Measurements from ENCODE around the gene TBC1D1. TPM values are rescaled to one million over a fixed set of nuclear protein-coding genes. Genes with fewer than 3 reads are reported as not detected.

The TBC1D1 gene
- total and polyA plus RNA-seq, 2 experiments from 2014 or later = 53.9 to 151 TPM

DNA sequence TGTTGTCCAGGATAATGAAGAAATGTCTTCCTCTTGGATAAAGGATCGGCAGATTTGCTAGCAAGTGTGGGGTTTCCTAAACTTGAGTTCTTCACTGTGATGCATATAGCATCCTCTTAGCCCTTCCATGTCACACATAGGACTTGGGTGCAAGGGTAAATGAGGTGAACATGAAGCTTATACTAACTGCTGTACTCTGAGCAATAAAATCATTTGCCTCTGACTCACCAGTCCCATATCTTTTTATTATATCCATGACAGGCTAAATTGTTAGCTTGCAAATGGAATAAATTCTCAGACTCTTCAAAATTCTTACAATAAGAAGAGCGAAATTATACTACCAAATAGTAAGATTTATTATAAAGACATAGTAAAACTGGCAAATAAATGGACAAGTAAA is 14.7 kb upstream of the TBC1D1 start:
- Histone ChIP-seq H4K20me1 (replicated peaks; ENCODE audit: insufficient read depth) (no peaks in the 10 kb centered on the region), H3K4me1 (ENCODE audit: insufficient read depth) (no peaks in the 10 kb centered on the region), H3F3A (replicated peaks; ENCODE audit: low read depth) (no peaks in the 10 kb centered on the region), H3K4me3 (no peak overlapping the region), H3K36me3 (ENCODE audit: insufficient read depth) (no peaks in the 10 kb centered on the region), H3K27me3 (ENCODE audit: insufficient read depth) (no peaks in the 10 kb centered on the region), H3K4me2 (no peak overlapping the region), H3K79me2 (replicated peaks; ENCODE audit: insufficient read depth) (no peaks in the 10 kb centered on the region), H3K9me2 (ENCODE audit: insufficient read depth) (no peaks in the 10 kb centered on the region), H3K27ac (ENCODE audit: low read depth) (no peak overlapping the region), H2AFZ (no peak overlapping the region)
- no peaks in the 10 kb centered on the region for H3K9me3 Mint-ChIP-seq
- no peak overlapping the region for H3K4me3 Mint-ChIP-seq
- ATAC-seq = no peak
- no peaks in the 10 kb centered on the region for H3K27me3 Mint-ChIP-seq (ENCODE audit: insufficient read depth, low read depth, poor library complexity)
- no peak for TF ChIP-seq CREB1 (CRISPR knock-in tag; IDR thresholded peaks at IDR 0.05; ENCODE audit: low read depth)
- TF ChIP-seq ZNF331 (CRISPR knock-in tag; IDR thresholded peaks at IDR 0.05; ENCODE audit: low read depth) = no peak
- no peak for TF ChIP-seq STAT1 (IDR thresholded peaks at IDR 0.05; ENCODE audit: unreplicated experiment)
- no peak for TF ChIP-seq JUNB (IDR thresholded peaks at IDR 0.05; ENCODE audit: unreplicated experiment)
- no peak for TF ChIP-seq NANOG (IDR thresholded peaks at IDR 0.05; ENCODE audit: borderline replicate concordance)
- TF ChIP-seq EZH2phosphoT487 (IDR thresholded peaks at IDR 0.05; ENCODE audit: unreplicated experiment) = no peak
- TF ChIP-seq, protein P1, sequence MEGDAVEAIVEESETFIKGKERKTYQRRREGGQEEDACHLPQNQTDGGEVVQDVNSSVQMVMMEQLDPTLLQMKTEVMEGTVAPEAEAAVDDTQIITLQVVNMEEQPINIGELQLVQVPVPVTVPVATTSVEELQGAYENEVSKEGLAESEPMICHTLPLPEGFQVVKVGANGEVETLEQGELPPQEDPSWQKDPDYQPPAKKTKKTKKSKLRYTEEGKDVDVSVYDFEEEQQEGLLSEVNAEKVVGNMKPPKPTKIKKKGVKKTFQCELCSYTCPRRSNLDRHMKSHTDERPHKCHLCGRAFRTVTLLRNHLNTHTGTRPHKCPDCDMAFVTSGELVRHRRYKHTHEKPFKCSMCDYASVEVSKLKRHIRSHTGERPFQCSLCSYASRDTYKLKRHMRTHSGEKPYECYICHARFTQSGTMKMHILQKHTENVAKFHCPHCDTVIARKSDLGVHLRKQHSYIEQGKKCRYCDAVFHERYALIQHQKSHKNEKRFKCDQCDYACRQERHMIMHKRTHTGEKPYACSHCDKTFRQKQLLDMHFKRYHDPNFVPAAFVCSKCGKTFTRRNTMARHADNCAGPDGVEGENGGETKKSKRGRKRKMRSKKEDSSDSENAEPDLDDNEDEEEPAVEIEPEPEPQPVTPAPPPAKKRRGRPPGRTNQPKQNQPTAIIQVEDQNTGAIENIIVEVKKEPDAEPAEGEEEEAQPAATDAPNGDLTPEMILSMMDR (conservative IDR thresholded peaks at IDR 0.05; ENCODE audit: low read depth in 2 of 2) = no peak
- TF ChIP-seq, protein P2, sequence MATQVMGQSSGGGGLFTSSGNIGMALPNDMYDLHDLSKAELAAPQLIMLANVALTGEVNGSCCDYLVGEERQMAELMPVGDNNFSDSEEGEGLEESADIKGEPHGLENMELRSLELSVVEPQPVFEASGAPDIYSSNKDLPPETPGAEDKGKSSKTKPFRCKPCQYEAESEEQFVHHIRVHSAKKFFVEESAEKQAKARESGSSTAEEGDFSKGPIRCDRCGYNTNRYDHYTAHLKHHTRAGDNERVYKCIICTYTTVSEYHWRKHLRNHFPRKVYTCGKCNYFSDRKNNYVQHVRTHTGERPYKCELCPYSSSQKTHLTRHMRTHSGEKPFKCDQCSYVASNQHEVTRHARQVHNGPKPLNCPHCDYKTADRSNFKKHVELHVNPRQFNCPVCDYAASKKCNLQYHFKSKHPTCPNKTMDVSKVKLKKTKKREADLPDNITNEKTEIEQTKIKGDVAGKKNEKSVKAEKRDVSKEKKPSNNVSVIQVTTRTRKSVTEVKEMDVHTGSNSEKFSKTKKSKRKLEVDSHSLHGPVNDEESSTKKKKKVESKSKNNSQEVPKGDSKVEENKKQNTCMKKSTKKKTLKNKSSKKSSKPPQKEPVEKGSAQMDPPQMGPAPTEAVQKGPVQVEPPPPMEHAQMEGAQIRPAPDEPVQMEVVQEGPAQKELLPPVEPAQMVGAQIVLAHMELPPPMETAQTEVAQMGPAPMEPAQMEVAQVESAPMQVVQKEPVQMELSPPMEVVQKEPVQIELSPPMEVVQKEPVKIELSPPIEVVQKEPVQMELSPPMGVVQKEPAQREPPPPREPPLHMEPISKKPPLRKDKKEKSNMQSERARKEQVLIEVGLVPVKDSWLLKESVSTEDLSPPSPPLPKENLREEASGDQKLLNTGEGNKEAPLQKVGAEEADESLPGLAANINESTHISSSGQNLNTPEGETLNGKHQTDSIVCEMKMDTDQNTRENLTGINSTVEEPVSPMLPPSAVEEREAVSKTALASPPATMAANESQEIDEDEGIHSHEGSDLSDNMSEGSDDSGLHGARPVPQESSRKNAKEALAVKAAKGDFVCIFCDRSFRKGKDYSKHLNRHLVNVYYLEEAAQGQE (IDR thresholded peaks at IDR 0.05; ENCODE audit: unreplicated experiment) = no peak
- no peak for TF ChIP-seq EZH2 (IDR thresholded peaks at IDR 0.05; ENCODE audit: low read depth, unreplicated experiment)
- TF ChIP-seq, protein P3, sequence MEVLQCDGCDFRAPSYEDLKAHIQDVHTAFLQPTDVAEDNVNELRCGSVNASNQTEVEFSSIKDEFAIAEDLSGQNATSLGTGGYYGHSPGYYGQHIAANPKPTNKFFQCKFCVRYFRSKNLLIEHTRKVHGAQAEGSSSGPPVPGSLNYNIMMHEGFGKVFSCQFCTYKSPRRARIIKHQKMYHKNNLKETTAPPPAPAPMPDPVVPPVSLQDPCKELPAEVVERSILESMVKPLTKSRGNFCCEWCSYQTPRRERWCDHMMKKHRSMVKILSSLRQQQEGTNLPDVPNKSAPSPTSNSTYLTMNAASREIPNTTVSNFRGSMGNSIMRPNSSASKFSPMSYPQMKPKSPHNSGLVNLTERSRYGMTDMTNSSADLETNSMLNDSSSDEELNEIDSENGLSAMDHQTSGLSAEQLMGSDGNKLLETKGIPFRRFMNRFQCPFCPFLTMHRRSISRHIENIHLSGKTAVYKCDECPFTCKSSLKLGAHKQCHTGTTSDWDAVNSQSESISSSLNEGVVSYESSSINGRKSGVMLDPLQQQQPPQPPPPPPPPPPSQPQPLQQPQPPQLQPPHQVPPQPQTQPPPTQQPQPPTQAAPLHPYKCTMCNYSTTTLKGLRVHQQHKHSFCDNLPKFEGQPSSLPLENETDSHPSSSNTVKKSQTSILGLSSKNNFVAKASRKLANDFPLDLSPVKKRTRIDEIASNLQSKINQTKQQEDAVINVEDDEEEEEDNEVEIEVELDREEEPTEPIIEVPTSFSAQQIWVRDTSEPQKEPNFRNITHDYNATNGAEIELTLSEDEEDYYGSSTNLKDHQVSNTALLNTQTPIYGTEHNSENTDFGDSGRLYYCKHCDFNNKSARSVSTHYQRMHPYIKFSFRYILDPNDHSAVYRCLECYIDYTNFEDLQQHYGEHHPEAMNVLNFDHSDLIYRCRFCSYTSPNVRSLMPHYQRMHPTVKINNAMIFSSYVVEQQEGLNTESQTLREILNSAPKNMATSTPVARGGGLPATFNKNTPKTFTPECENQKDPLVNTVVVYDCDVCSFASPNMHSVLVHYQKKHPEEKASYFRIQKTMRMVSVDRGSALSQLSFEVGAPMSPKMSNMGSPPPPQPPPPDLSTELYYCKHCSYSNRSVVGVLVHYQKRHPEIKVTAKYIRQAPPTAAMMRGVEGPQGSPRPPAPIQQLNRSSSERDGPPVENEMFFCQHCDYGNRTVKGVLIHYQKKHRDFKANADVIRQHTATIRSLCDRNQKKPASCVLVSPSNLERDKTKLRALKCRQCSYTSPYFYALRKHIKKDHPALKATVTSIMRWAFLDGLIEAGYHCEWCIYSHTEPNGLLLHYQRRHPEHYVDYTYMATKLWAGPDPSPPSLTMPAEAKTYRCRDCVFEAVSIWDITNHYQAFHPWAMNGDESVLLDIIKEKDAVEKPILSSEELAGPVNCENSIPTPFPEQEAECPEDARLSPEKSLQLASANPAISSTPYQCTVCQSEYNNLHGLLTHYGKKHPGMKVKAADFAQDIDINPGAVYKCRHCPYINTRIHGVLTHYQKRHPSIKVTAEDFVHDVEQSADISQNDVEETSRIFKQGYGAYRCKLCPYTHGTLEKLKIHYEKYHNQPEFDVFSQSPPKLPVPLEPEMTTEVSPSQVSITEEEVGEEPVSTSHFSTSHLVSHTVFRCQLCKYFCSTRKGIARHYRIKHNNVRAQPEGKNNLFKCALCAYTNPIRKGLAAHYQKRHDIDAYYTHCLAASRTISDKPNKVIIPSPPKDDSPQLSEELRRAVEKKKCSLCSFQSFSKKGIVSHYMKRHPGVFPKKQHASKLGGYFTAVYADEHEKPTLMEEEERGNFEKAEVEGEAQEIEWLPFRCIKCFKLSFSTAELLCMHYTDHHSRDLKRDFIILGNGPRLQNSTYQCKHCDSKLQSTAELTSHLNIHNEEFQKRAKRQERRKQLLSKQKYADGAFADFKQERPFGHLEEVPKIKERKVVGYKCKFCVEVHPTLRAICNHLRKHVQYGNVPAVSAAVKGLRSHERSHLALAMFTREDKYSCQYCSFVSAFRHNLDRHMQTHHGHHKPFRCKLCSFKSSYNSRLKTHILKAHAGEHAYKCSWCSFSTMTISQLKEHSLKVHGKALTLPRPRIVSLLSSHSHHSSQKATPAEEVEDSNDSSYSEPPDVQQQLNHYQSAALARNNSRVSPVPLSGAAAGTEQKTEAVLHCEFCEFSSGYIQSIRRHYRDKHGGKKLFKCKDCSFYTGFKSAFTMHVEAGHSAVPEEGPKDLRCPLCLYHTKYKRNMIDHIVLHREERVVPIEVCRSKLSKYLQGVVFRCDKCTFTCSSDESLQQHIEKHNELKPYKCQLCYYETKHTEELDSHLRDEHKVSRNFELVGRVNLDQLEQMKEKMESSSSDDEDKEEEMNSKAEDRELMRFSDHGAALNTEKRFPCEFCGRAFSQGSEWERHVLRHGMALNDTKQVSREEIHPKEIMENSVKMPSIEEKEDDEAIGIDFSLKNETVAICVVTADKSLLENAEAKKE (CRISPR knock-in tag; IDR thresholded peaks at IDR 0.05) = no peak
- no peak for TF ChIP-seq POLR2AphosphoS5 (IDR thresholded peaks at IDR 0.05; ENCODE audit: low read depth)
- no peak for DNase-seq (ENCODE audit: low spot score)
- peaks cover 5% of the 10 kb centered on the region for H3K4me1 Mint-ChIP-seq
- H3K27ac Mint-ChIP-seq = no peak overlapping the region
- H3K36me3 Mint-ChIP-seq (ENCODE audit: low read depth) = no peaks in the 10 kb centered on the region

Data from GM23338 (cell line).